Measurements from ENCODE around the gene FOSB. TPM values are rescaled to one million over a fixed set of nuclear protein-coding genes. Genes with fewer than 3 reads are reported as not detected.

Gene FOSB
- total RNA-seq, 1 experiment from 2014 or later: 1.7 TPM

- Mint-ChIP-seq H3K27ac (no peak overlapping the region), H3K4me3 (no peak overlapping the region), H3K9me3 (no peaks in the 10 kb centered on the region), H3K4me1 (peaks cover 5 to 7% of the 10 kb centered on the region in 2 experiments), H3K27me3 (ENCODE audit: low read depth) (no peaks in the 10 kb centered on the region; the same call in 1 of the 2 replicates), H3K36me3 (ENCODE audit: insufficient read depth in 1 of 3, low read depth in 3 of 3) (peaks cover 23 to 45% (median 34%) of the 10 kb centered on the region in 3 experiments)
- Histone ChIP-seq H3K9ac (ENCODE audit: extremely low read depth, insufficient read length, low read length) (no peak overlapping the region), H3K4me2 (ENCODE audit: insufficient read depth, insufficient read length, low read length) (no peak overlapping the region), H3T11ph (ENCODE audit: low read length) (no peak overlapping the region), H2BK5ac (ENCODE audit: insufficient read length, low read length) (no peak overlapping the region), H3K9me3 (ENCODE audit: control insufficient read depth, low read depth, low read length) (no peaks in the 10 kb centered on the region), H4K8ac (replicated peaks; ENCODE audit: insufficient read length, low read depth, low read length) (no peak overlapping the region), H3K27ac (ENCODE audit: insufficient read length, low read depth, low read length) (no peak overlapping the region), H2AK5ac (ENCODE audit: insufficient read length, low read length) (no peak overlapping the region), H2BK12ac (ENCODE audit: insufficient read length, low read depth, low read length) (no peak overlapping the region), H4K5ac (ENCODE audit: insufficient read length, low read depth, low read length) (no peak overlapping the region), H3K4me1 (ENCODE audit: insufficient read depth, low read length) (no peaks in the 10 kb centered on the region; the same call in 1 of the 2 replicates), H4K91ac (ENCODE audit: insufficient read length, low read depth, low read length) (no peak overlapping the region), H4K20me1 (ENCODE audit: control insufficient read depth, insufficient read depth, insufficient read length) (no peaks in the 10 kb centered on the region), H2BK20ac (ENCODE audit: low read depth, low read length, poor library complexity, severe bottlenecking) (no peak overlapping the region), H3K18ac (ENCODE audit: insufficient read length, low read depth, low read length) (no peak overlapping the region), H2AFZ (ENCODE audit: low read length) (no peak overlapping the region), H3K79me1 (ENCODE audit: insufficient read depth, low read depth, low read length, poor library complexity, severe bottlenecking) (peaks cover 22% of the 10 kb centered on the region), H3K27me3 (ENCODE audit: insufficient read depth, low read length) (no peaks in the 10 kb centered on the region), H3K23ac (ENCODE audit: insufficient read length, low read depth, low read length) (no peak overlapping the region), H3K56ac (ENCODE audit: insufficient read length, low read depth, low read length) (no peak overlapping the region), H2BK120ac (ENCODE audit: low read depth, low read length, poor library complexity, severe bottlenecking) (no peak overlapping the region), H3K23me2 (ENCODE audit: insufficient read length, low read depth, low read length, poor library complexity, severe bottlenecking) (no peaks in the 10 kb centered on the region), H3K4ac (ENCODE audit: low read depth, low read length) (no peak overlapping the region), H2BK15ac (ENCODE audit: low read depth, low read length) (no peak overlapping the region), H3K79me2 (ENCODE audit: insufficient read depth, low read length) (peaks cover 32% of the 10 kb centered on the region; the same call in 1 of the 2 replicates), H3K14ac (ENCODE audit: insufficient read depth, low read length) (no peak overlapping the region)
- no CpG with 5 or more reads among the region's 10 CpGs for WGBS (ENCODE audit: extremely low coverage, insufficient read length, low lambda C conversion rate)
- DNase-seq: no peak
- no peak for TF ChIP-seq CTCF (conservative IDR thresholded peaks at IDR 0.05)
These were observed 47.4 kb downstream of the FOSB start for GRCh38 chr19:45515081-45515624.

Measured in H9 (cell line).